ENCODE data around the gene HMX3.

The HMX3 gene

GRCh38 chr10:123096452-123096851, 39.3 kb upstream of the HMX3 start:
- TF ChIP-seq CTCF (IDR thresholded peaks at IDR 0.05; ENCODE audit: borderline replicate concordance, insufficient read depth, low read depth, low read length): no peak
- no peak overlapping the region for H3K4me3 ChIP-seq (ENCODE audit: low read depth, low read length)

- no peak overlapping the region for H3K4me3 ChIP-seq (ENCODE audit: low read depth, low read length)
- no peak for TF ChIP-seq CTCF (IDR thresholded peaks at IDR 0.05; ENCODE audit: borderline replicate concordance, insufficient read depth, low read depth, low read length)
Measured at GRCh38 chr10:123097039-123097438, 38.7 kb upstream of the HMX3 start.

GRCh38 chr10:123100030-123100762, 35.6 kb upstream of the HMX3 start:
- no peak overlapping the region for H3K4me3 ChIP-seq (ENCODE audit: low read depth, low read length)
- no peak for TF ChIP-seq CTCF (IDR thresholded peaks at IDR 0.05; ENCODE audit: borderline replicate concordance, insufficient read depth, low read depth, low read length)

- TF ChIP-seq CTCF (IDR thresholded peaks at IDR 0.05; ENCODE audit: borderline replicate concordance, insufficient read depth, low read depth, low read length): no peak
- H3K4me3 ChIP-seq (ENCODE audit: low read depth, low read length): no peak overlapping the region
Measured at GRCh38 chr10:123101872-123102271, 33.9 kb upstream of the HMX3 start.

GRCh38 chr10:123102673-123103072, 33.1 kb upstream of the HMX3 start:
- no peak for TF ChIP-seq CTCF (IDR thresholded peaks at IDR 0.05; ENCODE audit: borderline replicate concordance, insufficient read depth, low read depth, low read length)
- no peak overlapping the region for H3K4me3 ChIP-seq (ENCODE audit: low read depth, low read length)

- no peak overlapping the region for H3K4me3 ChIP-seq (ENCODE audit: low read depth, low read length)
- TF ChIP-seq CTCF (IDR thresholded peaks at IDR 0.05; ENCODE audit: borderline replicate concordance, insufficient read depth, low read depth, low read length): no peak
Measured at GRCh38 chr10:123103944-123104343, 31.8 kb upstream of the HMX3 start.

- no peak overlapping the region for H3K4me3 ChIP-seq (ENCODE audit: low read depth, low read length)
- TF ChIP-seq CTCF (IDR thresholded peaks at IDR 0.05; ENCODE audit: borderline replicate concordance, insufficient read depth, low read depth, low read length): no peak
Measured at GRCh38 chr10:123109466-123109865, 26.3 kb upstream of the HMX3 start.

Data from GM12875 (cell line).